Ectodermal cell (in vitro differentiated cells): ENCODE measurements around the gene CIROP.

Experiments
- H3K27ac ChIP-seq: 2 replicates; pipeline ENCODE4 v1.7.0; 2013; ENCODE audit warnings: mild to moderate bottlenecking, low read depth, low read length; ENCODE audit not compliant: insufficient read depth, poor library complexity, severe bottlenecking
- H3K27me3 ChIP-seq: 2 replicates; pipeline ENCODE4 v1.7.0; 2013; ENCODE audit warnings: mild to moderate bottlenecking, low read length; ENCODE audit not compliant: insufficient read depth, control insufficient read depth, poor library complexity, severe bottlenecking
- H3K36me3 ChIP-seq: one replicate; pipeline ENCODE4 v1.7.0; 2013; ENCODE audit warnings: low read length; ENCODE audit not compliant: control insufficient read depth, insufficient read depth
- H3K4me1 ChIP-seq: one replicate; pipeline ENCODE4 v1.7.0; 2013; ENCODE audit warnings: low read length; ENCODE audit not compliant: control insufficient read depth, insufficient read depth
- H3K4me3 ChIP-seq: 2 replicates; pipeline ENCODE4 v1.7.0; 2013; ENCODE audit warnings: low read depth, low read length, control low read depth; ENCODE audit not compliant: insufficient read depth
- H3K9me3 ChIP-seq: 2 replicates; pipeline ENCODE4 v1.7.0; 2013; ENCODE audit warnings: mild to moderate bottlenecking, low read length, moderate library complexity; ENCODE audit not compliant: control insufficient read depth
- WGBS, 2 experiments: methylation state at CpG; one replicate each; pipeline ENCODE4 v1.1.7; 2013; ENCODE audit warnings: missing lambda C conversion rate in 2 of 2; 5-methylcytosine and 5-hydroxymethylcytosine counted together

CIROP gene

GRCh38 chr14:23093104-23093503, 11.7 kb downstream of the CIROP start:
- no peak overlapping the region for H3K4me3 ChIP-seq
- no peak overlapping the region for H3K27ac ChIP-seq
- peaks cover 16% of the 10 kb centered on the region for H3K4me1 ChIP-seq
- no peaks in the 10 kb centered on the region for H3K9me3 ChIP-seq
- peaks cover 35% of the 10 kb centered on the region for H3K36me3 ChIP-seq
- 77 to 98% methylated on average over 2 of the region's 2 CpGs for WGBS, 2 experiments
- no peaks in the 10 kb centered on the region for H3K27me3 ChIP-seq

DNA sequence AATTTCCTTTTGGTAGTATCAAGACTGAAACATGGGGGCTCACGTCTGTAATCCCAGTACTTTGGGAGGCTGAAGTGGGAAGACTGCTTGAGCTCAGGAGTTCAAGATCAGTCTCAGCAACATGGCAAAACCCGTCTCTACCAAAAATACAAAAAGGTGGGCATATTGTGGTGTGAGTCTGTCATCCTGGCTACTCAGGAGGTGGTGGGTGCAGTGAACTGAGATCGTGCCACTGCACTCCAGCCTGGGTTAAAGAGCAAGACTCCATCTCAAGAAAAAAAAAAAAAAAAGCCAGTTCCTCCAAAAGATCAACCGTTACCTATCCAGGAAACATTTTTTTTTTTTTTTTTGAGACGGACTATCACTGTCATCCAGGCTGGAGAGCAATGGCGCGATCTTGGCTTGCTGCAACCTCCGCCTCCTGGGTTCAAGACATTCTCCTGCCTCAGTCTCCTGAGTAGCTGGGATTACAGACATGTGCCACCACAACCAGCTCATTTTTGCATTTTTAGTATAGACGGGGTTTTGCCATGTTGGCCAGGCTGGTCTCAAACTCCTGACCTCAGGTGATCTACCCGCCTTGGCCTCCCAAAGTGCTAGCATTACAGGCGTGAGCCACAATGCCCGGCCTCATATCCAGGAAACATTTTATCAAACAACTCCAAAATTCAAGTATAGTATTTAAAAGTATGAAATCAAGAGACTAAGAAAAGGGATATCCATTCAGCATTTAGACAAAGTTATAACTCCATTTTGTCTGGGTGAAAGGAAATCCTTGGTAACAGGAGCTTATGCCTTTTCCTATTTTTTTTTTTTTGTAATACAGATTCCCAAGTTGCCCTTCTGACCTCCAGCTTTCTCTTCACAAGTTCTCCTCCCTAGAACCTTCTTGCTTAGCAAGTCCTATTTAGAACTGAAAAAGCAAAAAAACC, 13.2 kb downstream of the CIROP start:
- Histone ChIP-seq H3K27ac (no peak overlapping the region), H3K9me3 (no peaks in the 10 kb centered on the region), H3K36me3 (peaks cover 38% of the 10 kb centered on the region), H3K27me3 (no peaks in the 10 kb centered on the region), H3K4me3 (no peak overlapping the region), H3K4me1 (peaks cover 14% of the 10 kb centered on the region)
- WGBS, 2 experiments: 86 to 87% methylated on average over 12 of the region's 12 CpGs

DNA sequence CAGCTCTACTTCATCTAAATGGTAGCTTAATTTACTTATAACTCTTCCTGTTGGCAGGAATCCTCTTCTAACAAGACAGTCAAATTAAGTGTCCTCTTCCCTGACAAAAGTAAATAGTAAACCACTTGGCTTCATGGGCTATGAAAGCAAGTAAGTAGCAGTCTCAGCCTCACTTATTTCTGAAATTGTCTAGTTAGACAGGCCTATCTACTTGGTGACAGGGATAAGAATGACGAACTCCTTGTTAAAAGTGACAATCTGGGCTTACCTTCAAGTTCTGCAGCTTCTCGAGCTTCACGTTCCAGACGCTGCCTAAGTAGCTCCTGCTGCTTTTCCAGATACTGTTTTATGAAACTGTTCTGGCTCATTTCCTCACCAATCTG, 14.5 kb downstream of the CIROP start:
- Histone ChIP-seq H3K4me3 (no peak overlapping the region), H3K4me1 (peaks cover 12% of the 10 kb centered on the region), H3K27me3 (no peaks in the 10 kb centered on the region), H3K27ac (no peak overlapping the region), H3K36me3 (peaks cover 51% of the 10 kb centered on the region), H3K9me3 (no peaks in the 10 kb centered on the region)
- 95 to 98% methylated on average over 4 of the region's 4 CpGs for WGBS, 2 experiments

DNA sequence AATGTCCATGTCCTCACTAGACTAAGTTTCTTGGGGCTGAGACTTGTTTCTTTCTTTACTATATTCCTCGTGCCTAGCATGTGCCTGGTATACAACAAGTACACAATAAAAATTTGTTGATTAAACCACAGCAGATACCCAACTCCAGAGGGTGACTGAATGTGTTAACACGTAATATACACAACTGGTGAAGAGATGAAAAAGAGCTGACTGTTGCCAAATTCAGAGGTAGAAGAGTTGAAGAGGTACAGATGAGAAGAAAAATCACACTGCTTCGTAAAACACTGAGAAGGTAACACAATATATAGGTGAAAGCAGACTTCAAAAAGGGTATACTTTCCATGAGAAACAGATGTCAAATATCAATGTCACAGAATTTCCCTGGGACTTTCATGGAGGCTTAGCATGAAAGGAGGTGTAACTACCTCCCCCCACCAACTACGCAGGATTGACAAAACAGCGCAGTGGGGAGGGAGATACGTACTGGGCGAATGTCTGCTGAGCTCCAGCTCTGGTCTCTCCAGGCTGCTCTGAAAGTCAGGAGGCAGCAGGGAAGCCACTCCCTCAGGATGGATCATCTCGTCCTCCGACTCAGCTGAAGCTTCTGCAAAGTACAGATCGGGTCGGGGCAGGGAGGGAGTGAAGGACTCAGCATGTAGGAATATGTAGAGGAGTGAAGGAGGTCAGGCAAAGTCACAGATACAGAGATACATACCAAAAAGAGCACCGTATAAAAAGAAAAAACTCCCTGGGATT, 15.1 kb downstream of the CIROP start:
- H3K36me3 ChIP-seq: peaks cover 55% of the 10 kb centered on the region
- no peak overlapping the region for H3K4me3 ChIP-seq
- no peak overlapping the region for H3K27ac ChIP-seq
- no peaks in the 10 kb centered on the region for H3K27me3 ChIP-seq
- WGBS, 2 experiments: 92 to 96% methylated on average over 12 of the region's 12 CpGs
- H3K9me3 ChIP-seq: no peaks in the 10 kb centered on the region
- H3K4me1 ChIP-seq: peaks cover 12% of the 10 kb centered on the region

GRCh38 chr14:23086565-23086964, 18.2 kb downstream of the CIROP start:
- Histone ChIP-seq H3K36me3 (peaks cover 68% of the 10 kb centered on the region), H3K4me1 (no peaks in the 10 kb centered on the region), H3K27me3 (no peaks in the 10 kb centered on the region), H3K27ac (no peak overlapping the region), H3K9me3 (no peaks in the 10 kb centered on the region), H3K4me3 (no peak overlapping the region)
- 92 to 96% methylated on average over 1 of the region's 1 CpG for WGBS, 2 experiments

DNA sequence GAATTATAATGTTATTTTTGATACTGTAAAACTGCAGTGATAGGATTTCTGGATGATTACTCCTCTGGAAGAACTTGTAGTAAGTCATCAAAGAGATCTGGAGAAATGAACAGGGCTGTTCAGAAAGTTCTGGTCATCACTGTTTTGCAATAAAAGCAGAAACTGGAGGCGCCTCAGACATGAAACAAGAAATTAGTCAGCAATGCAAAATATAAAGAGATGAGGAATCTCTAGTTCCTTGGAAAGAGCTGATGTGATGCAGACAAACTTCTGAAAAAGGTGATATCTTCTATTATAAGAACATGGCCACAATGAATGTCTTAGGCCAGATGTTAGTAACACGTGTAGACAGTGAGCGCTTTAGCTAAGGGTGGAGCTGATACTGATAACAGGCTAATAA, 19.3 kb downstream of the CIROP start:
- no peaks in the 10 kb centered on the region for H3K27me3 ChIP-seq
- 96 to 98% methylated on average over 3 of the region's 3 CpGs for WGBS, 2 experiments
- H3K4me3 ChIP-seq: no peak overlapping the region
- H3K27ac ChIP-seq: no peak overlapping the region
- H3K9me3 ChIP-seq: no peaks in the 10 kb centered on the region
- H3K4me1 ChIP-seq: no peaks in the 10 kb centered on the region
- peaks cover 74% of the 10 kb centered on the region for H3K36me3 ChIP-seq

DNA sequence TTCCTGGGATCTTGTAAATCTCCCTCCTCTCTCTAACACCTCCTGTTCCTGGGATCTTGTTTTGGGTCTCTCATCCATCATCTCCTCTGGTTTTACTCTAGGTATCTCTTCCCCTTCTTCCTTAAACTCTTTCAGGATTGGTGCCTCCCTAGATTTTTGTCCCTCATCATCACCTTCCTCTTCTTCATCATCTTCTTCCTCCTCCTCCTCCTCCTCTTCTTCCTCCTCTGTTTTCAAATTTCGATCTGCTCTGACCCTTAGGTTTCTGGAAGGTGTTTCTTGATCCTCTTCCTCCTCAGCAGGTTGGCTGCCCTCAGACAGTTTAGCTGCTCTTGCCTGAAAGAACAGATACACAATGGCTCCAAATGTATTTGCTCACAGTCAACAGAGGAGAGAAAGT, 24.3 kb downstream of the CIROP start:
- no peaks in the 10 kb centered on the region for H3K9me3 ChIP-seq
- WGBS, 2 experiments: 89 to 97% methylated on average over 1 of the region's 1 CpG
- no peaks in the 10 kb centered on the region for H3K4me1 ChIP-seq
- peaks cover 70% of the 10 kb centered on the region for H3K36me3 ChIP-seq
- H3K27me3 ChIP-seq: no peaks in the 10 kb centered on the region
- H3K4me3 ChIP-seq: no peak overlapping the region
- no peak overlapping the region for H3K27ac ChIP-seq

GRCh38 chr14:23079716-23080115, 25.1 kb downstream of the CIROP start:
- Histone ChIP-seq H3K4me1 (no peaks in the 10 kb centered on the region), H3K36me3 (peaks cover 65% of the 10 kb centered on the region), H3K9me3 (no peaks in the 10 kb centered on the region), H3K4me3 (no peak overlapping the region), H3K27ac (no peak overlapping the region), H3K27me3 (no peaks in the 10 kb centered on the region)
- 98 to 99% methylated on average over 2 of the region's 2 CpGs for WGBS, 2 experiments

DNA sequence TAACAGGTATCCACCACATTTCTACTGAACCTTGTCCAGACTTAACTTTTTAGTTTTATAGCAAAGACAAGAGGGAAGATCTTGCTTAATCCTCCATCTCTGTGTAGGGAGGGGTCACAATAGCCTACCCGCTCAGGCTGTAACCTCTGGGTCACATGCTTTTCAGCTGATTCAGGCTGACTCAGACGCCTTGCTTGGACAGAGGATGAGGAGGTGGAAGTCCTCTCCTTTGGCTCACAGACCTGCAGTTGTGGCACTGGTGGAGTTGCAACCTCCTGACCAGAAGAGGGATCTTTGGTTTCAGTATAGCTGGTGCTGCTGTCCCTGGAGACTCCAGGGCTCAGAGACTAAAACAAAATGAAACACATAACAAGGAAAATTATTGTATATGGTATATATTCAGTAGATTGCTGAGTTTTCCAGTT, 26.1 kb downstream of the CIROP start:
- no peak overlapping the region for H3K4me3 ChIP-seq
- no peaks in the 10 kb centered on the region for H3K27me3 ChIP-seq
- no peaks in the 10 kb centered on the region for H3K9me3 ChIP-seq
- no peaks in the 10 kb centered on the region for H3K4me1 ChIP-seq
- 81 to 87% methylated on average over 2 of the region's 2 CpGs for WGBS, 2 experiments
- no peak overlapping the region for H3K27ac ChIP-seq
- H3K36me3 ChIP-seq: peaks cover 59% of the 10 kb centered on the region

DNA sequence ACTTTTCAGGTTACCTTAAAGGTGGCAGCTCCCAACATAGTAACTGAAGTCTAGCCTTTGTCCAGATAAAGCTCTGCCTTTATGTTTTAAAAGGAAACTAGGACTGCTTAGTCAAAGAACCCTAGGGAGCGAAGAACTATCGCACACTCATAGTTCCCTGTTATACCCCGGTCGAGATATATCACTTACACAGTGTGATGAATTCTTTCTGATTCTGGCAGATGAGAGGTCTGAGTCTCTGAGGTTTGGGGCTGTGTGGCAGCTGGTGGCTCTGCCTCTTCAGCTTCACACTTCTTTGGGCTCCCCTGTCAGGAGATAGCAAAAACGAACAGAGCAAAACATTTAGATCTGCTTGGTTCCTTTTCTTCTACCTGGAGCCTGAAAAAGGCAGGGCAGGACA, 26.8 kb downstream of the CIROP start:
- H3K4me1 ChIP-seq: no peaks in the 10 kb centered on the region
- no peaks in the 10 kb centered on the region for H3K9me3 ChIP-seq
- H3K27me3 ChIP-seq: no peaks in the 10 kb centered on the region
- no peak overlapping the region for H3K27ac ChIP-seq
- no peak overlapping the region for H3K4me3 ChIP-seq
- 97 to 98% methylated on average over 5 of the region's 5 CpGs for WGBS, 2 experiments
- peaks cover 63% of the 10 kb centered on the region for H3K36me3 ChIP-seq
